ENCODE data around the gene GRIP2.
A peak's percentile ranks its signal among the peaks of the same experiment; 100 is the strongest.

GRIP2 gene

DNA sequence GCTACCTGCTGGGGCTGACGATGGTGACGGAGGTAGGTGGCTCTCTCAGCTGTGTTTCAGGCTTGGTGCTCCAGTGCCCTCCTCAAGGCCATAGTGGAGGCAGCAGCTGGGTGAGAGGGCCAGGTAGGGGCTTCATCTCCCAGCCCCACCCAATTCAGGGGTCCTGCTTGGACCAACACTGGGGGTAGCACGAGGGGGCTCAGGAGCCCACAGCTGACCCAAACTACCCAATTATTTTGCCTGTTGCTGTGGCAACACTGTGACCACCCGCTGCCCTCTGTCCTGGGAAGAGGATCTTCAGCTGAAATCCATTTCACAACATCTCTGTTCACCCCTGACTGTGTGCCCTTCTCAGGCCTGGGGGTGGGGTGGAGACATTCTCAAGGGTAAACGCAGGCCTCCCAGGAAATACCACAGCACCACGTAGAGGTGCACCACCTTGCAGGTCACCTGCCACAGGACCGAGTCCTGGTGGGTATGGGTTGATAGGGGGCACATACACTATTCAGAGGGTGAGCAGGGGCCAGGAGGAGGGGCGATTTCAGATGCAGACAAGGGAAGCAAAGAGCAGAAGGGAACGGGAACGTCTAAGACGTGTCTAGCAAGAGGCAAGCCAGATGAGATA is 62.7 kb downstream of the GRIP2 start:
- no peak overlapping the region for H3K4me3 ChIP-seq (ENCODE audit: low read length)
- H3K36me3 ChIP-seq (ENCODE audit: insufficient read depth, low read depth, low read length): peaks cover 90% of the 10 kb centered on the region

GRCh38 chr3:14476583-14477265 is 63.4 kb downstream of the GRIP2 start:
- peaks cover under 1% of the 10 kb centered on the region; the same call in 1 of the 2 replicates for H3K4me1 ChIP-seq (ENCODE audit: insufficient read depth, low read length)
- no peak overlapping the region for H3K4me3 ChIP-seq (ENCODE audit: low read length)
- H3K9ac ChIP-seq (ENCODE audit: low read depth, low read length): no peak overlapping the region
- H3K27ac ChIP-seq (ENCODE audit: low read length): no peak overlapping the region
- H3K36me3 ChIP-seq (ENCODE audit: insufficient read depth, low read depth, low read length): peaks cover 93% of the 10 kb centered on the region
- H3K27me3 ChIP-seq (ENCODE audit: insufficient read depth, low read length): no peaks in the 10 kb centered on the region
- no peaks in the 10 kb centered on the region for H3K9me3 ChIP-seq (ENCODE audit: insufficient read depth, low read depth, low read length)

More for the DNA sequence above, 62.7 kb downstream of the GRIP2 start:
- Histone ChIP-seq H3K9ac (ENCODE audit: low read depth, low read length) (no peak overlapping the region), H3K27me3 (ENCODE audit: insufficient read depth, low read length) (no peaks in the 10 kb centered on the region), H3K4me1 (ENCODE audit: insufficient read depth, low read length) (peaks cover 7% of the 10 kb centered on the region; the same call in 1 of the 2 replicates), H3K9me3 (ENCODE audit: insufficient read depth, low read depth, low read length) (no peaks in the 10 kb centered on the region), H3K27ac (ENCODE audit: low read length) (no peak overlapping the region)

DNA sequence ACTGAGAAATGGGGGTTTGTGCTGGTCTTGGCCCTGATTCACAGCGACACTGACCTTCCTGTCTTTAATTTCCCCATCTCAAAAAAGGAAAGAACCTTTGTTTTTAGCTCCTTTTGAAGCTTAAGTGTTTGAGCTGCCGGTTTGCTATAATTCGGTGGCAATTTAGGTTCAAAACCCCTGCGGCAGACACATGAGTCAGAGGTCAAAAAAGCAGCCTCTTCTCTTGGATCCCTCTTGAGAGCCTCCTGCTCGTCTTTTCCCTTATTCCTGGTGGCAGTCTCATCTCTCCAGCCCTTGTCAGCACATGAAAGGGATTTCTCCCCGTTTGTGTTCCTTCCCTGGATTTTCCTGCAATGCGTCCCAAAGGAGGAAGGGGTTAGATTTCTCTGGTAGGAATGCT is 64.5 kb downstream of the GRIP2 start:
- no peaks in the 10 kb centered on the region for H3K27me3 ChIP-seq (ENCODE audit: insufficient read depth, low read length)
- no peak overlapping the region for H3K27ac ChIP-seq (ENCODE audit: low read length)
- peaks cover 93% of the 10 kb centered on the region for H3K36me3 ChIP-seq (ENCODE audit: insufficient read depth, low read depth, low read length)
- no peak overlapping the region for H3K4me3 ChIP-seq (ENCODE audit: low read length)
- no peaks in the 10 kb centered on the region for H3K4me1 ChIP-seq (ENCODE audit: insufficient read depth, low read length)
- H3K9me3 ChIP-seq (ENCODE audit: insufficient read depth, low read depth, low read length): no peaks in the 10 kb centered on the region
- H3K9ac ChIP-seq (ENCODE audit: low read depth, low read length): no peak overlapping the region

DNA sequence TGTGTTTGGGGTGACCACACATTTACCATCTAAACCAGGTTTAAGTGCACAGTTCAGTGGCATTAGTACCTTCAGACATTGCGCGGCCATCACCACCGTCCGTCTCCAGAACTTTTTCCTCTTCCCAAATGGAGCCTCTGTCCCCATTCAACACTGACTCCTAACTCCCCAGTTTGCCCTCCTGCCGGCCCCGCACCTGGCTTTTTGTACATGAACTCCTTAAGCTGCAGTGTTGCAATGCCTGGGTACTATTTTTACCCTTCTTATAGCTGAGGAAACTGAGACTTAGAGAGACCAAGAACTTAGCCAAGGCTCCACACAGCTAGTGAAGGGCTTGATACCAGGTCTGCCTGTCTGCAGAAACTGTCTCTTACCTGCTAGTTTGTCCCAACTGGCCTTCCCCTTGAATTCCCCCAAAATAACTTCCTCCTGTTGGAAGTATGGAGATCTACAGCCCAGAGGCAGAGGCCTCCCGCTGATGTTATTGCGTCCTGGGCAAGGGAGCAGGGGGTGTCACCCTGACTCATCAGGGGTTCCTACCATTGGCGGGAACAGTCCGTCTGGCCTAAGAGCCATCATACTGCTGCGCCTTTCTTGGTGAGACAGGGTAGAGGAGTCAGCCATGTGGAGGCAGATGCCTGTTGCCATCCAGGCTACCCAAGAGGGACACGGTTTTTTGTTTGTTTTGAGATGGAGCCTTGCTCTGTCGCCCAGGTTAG is 65.6 kb downstream of the GRIP2 start:
- no peaks in the 10 kb centered on the region for H3K4me1 ChIP-seq (ENCODE audit: insufficient read depth, low read length)
- H3K4me3 ChIP-seq (ENCODE audit: low read length): no peak overlapping the region
- H3K36me3 ChIP-seq (ENCODE audit: insufficient read depth, low read depth, low read length): peaks cover 93% of the 10 kb centered on the region
- no peak overlapping the region for H3K27ac ChIP-seq (ENCODE audit: low read length)
- no peaks in the 10 kb centered on the region for H3K27me3 ChIP-seq (ENCODE audit: insufficient read depth, low read length)
- no peak overlapping the region for H3K9ac ChIP-seq (ENCODE audit: low read depth, low read length)
- no peaks in the 10 kb centered on the region for H3K9me3 ChIP-seq (ENCODE audit: insufficient read depth, low read depth, low read length)

DNA sequence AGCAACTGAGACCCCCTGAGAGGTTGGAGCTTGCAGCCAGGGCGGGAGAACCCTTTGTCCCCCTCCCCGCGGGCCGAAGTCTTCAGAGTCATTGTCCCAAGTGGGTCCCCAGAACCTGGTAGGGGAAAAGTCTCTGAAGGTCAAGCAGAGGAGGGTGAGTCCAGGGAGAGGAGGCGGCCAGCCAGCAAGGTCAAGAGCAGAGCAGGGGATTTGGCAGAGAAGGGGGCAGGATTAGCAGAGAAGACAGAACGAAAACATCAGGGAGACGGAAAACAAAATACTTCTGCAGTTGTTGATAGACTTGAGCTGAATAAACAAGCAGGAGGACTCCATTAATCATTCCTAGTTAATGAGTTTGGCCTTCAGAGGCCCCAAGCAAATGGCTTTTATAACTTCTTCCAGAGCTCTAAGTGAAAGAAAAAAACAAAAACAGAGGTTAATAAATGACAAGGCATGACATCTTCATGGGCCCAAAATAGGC is 66.7 kb downstream of the GRIP2 start:
- Histone ChIP-seq H3K9me3 (ENCODE audit: insufficient read depth, low read depth, low read length) (no peaks in the 10 kb centered on the region), H3K4me1 (ENCODE audit: insufficient read depth, low read length) (no peaks in the 10 kb centered on the region), H3K4me3 (ENCODE audit: low read length) (no peak overlapping the region), H3K9ac (ENCODE audit: low read depth, low read length) (no peak overlapping the region), H3K27ac (ENCODE audit: low read length) (no peak overlapping the region), H3K36me3 (ENCODE audit: insufficient read depth, low read depth, low read length) (peaks cover 93% of the 10 kb centered on the region), H3K27me3 (ENCODE audit: insufficient read depth, low read length) (no peaks in the 10 kb centered on the region)

- Histone ChIP-seq H3K27ac (ENCODE audit: low read length) (no peak overlapping the region), H3K4me3 (ENCODE audit: low read length) (no peak overlapping the region), H3K9me3 (ENCODE audit: insufficient read depth, low read depth, low read length) (no peaks in the 10 kb centered on the region), H3K4me1 (ENCODE audit: insufficient read depth, low read length) (no peaks in the 10 kb centered on the region), H3K36me3 (ENCODE audit: insufficient read depth, low read depth, low read length) (peaks cover 92% of the 10 kb centered on the region), H3K27me3 (ENCODE audit: insufficient read depth, low read length) (no peaks in the 10 kb centered on the region), H3K9ac (ENCODE audit: low read depth, low read length) (no peak overlapping the region)
These were observed 67.4 kb downstream of the GRIP2 start for GRCh38 chr3:14472471-14473351.

GRCh38 chr3:14471690-14472089 is 68.5 kb downstream of the GRIP2 start:
- Histone ChIP-seq H3K27ac (ENCODE audit: low read length) (no peak overlapping the region), H3K4me1 (ENCODE audit: insufficient read depth, low read length) (no peaks in the 10 kb centered on the region), H3K9me3 (ENCODE audit: insufficient read depth, low read depth, low read length) (no peaks in the 10 kb centered on the region), H3K36me3 (ENCODE audit: insufficient read depth, low read depth, low read length) (peaks cover 89% of the 10 kb centered on the region), H3K4me3 (ENCODE audit: low read length) (no peak overlapping the region), H3K27me3 (ENCODE audit: insufficient read depth, low read length) (no peaks in the 10 kb centered on the region), H3K9ac (ENCODE audit: low read depth, low read length) (no peak overlapping the region)

- Histone ChIP-seq H3K4me3 (ENCODE audit: low read length) (no peak overlapping the region), H3K36me3 (ENCODE audit: insufficient read depth, low read depth, low read length) (peaks cover 88% of the 10 kb centered on the region), H3K9ac (ENCODE audit: low read depth, low read length) (no peak overlapping the region), H3K27ac (ENCODE audit: low read length) (no peak overlapping the region), H3K9me3 (ENCODE audit: insufficient read depth, low read depth, low read length) (no peaks in the 10 kb centered on the region), H3K27me3 (ENCODE audit: insufficient read depth, low read length) (no peaks in the 10 kb centered on the region), H3K4me1 (ENCODE audit: insufficient read depth, low read length) (no peaks in the 10 kb centered on the region)
These were observed 69.1 kb downstream of the GRIP2 start for GRCh38 chr3:14471016-14471415.

DNA sequence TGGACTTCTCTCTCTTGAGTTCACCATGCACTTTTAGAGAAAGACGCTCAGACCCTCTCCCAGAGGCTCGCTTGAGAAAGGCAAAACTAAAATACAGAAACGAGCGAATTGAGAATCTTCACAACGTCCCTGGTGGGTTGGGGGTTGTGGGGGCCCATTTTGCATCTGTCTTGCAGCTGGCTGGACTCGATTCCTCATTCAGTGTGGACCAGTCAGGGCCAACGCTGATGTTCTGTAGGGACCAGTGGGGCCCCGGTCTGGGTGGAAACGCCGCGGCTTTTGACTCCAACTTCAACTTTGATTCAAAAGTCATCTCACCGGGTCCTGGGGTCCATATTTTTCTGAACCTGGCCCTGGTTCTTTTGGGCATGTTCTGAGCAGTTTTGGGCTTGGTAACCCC is 69.7 kb downstream of the GRIP2 start:
- H3K36me3 ChIP-seq (ENCODE audit: insufficient read depth, low read depth, low read length): peaks cover 85% of the 10 kb centered on the region
- H3K9ac ChIP-seq (ENCODE audit: low read depth, low read length): no peak overlapping the region
- no peaks in the 10 kb centered on the region for H3K4me1 ChIP-seq (ENCODE audit: insufficient read depth, low read length)
- H3K27ac ChIP-seq (ENCODE audit: low read length): no peak overlapping the region
- no peak overlapping the region for H3K4me3 ChIP-seq (ENCODE audit: low read length)
- H3K27me3 ChIP-seq (ENCODE audit: insufficient read depth, low read length): no peaks in the 10 kb centered on the region
- no peaks in the 10 kb centered on the region for H3K9me3 ChIP-seq (ENCODE audit: insufficient read depth, low read depth, low read length)

GRCh38 chr3:14468621-14468981 is 71.5 kb downstream of the GRIP2 start:
- Histone ChIP-seq H3K9ac (ENCODE audit: low read depth, low read length) (no peak overlapping the region), H3K4me3 (ENCODE audit: low read length) (no peak overlapping the region), H3K4me1 (ENCODE audit: insufficient read depth, low read length) (no peaks in the 10 kb centered on the region), H3K27ac (ENCODE audit: low read length) (peak overlapping the region; percentile 47), H3K36me3 (ENCODE audit: insufficient read depth, low read depth, low read length) (peaks cover 91% of the 10 kb centered on the region), H3K9me3 (ENCODE audit: insufficient read depth, low read depth, low read length) (no peaks in the 10 kb centered on the region), H3K27me3 (ENCODE audit: insufficient read depth, low read length) (no peaks in the 10 kb centered on the region)
